ENCODE measurements around the gene HNRNPF. TPM values are rescaled to one million over a fixed set of nuclear protein-coding genes. Genes with fewer than 3 reads are reported as not detected.
"Not testable (repeated sequence)": the region's sequence is repeated elsewhere in the genome, so short reads cannot be mapped to it uniquely, and the experiment has no call there.

The HNRNPF gene
- total RNA-seq, 2 experiments from 2014 or later, result 504 to 518 TPM

DNA sequence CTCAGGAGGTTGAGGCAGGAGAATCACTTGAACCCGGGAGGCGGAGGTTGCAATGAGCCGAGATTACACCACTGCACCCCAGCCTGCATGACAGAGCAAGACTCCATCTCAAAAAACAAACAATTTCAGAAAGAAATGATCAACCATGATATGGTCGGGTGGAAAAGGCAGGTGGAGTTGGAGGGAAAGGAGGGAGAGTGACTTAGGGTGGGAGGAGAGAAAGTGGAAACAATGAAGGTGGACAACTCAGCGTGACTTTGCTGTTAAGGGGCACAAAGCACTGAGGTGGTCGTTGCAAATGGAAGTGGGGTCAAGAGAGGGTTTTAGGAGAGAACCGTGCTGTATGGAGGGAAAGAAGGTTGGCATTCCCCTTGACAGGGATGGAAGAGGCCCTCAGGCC is 67.5 kb downstream of the HNRNPF start:
- intact Hi-C loops (cut with micrococcal nuclease), result no loop called here
- ChIA-PET POLR2A (no interaction called here), CTCF (no interaction called here)
- DNase-seq, result no peak
- H3K9me3 Mint-ChIP-seq, result no peaks in the 10 kb centered on the region
- no peaks in the 10 kb centered on the region for H3K27me3 Mint-ChIP-seq
- H3K4me3 Mint-ChIP-seq, result no peak overlapping the region
- H3K36me3 Mint-ChIP-seq, result no peaks in the 10 kb centered on the region
- H3K27ac Mint-ChIP-seq, result peak overlapping the region; percentile 28
- peaks cover 5% of the 10 kb centered on the region for H3K4me1 Mint-ChIP-seq (ENCODE audit: low read depth)

DNA sequence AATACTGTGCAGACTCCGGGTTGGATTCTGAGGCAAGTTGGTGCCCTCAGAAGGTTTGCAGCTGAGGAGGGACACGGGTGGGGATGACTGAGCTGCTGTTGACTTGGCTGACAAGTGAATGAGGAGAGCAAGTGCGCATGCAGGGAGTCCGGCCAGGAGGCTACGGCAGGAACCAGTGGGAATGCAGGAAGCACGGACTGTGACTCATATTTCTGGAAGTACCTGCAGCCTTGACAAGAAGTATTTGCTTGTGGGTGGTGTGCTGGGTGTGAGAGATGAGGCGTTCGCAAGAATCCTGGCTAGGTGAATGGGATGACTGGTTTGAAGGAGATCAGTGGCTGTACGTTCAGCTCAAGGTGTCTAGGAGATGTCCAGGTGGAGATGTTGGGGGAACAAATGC is 68.4 kb downstream of the HNRNPF start:
- ChIA-PET POLR2A (no interaction called here), CTCF (no interaction called here)
- Mint-ChIP-seq H3K4me1 (ENCODE audit: low read depth) (peaks cover 5% of the 10 kb centered on the region), H3K36me3 (no peaks in the 10 kb centered on the region), H3K4me3 (no peak overlapping the region), H3K9me3 (no peaks in the 10 kb centered on the region), H3K27me3 (no peaks in the 10 kb centered on the region), H3K27ac (no peak overlapping the region)
- intact Hi-C loops (cut with micrococcal nuclease), result no loop called here
- no peak for DNase-seq

DNA sequence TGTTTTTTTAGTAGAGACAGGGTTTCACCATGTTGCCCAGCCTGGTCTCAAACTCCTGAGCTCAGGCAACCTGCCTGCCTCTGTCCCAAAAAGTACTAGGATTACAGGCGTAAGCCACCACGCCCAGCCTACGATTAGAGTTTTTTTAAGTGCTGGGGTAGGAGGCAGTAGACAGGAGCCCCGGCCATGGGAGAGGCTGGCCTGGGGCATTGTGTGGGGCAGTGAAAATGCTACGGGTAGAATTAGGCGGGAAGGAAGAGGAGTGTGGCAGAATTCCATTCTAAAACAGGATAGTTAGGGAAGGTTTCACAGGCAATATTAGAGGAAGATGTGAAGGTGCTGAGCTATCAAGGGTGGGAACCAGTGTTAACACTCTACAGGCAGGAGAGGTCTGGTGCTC is 68.9 kb downstream of the HNRNPF start:
- Mint-ChIP-seq H3K36me3 (no peaks in the 10 kb centered on the region), H3K27ac (no peak overlapping the region), H3K4me3 (no peak overlapping the region), H3K4me1 (ENCODE audit: low read depth) (peaks cover 5% of the 10 kb centered on the region), H3K27me3 (no peaks in the 10 kb centered on the region), H3K9me3 (no peaks in the 10 kb centered on the region)
- no peak for DNase-seq
- intact Hi-C loops (cut with micrococcal nuclease), result no loop called here
- CTCF ChIA-PET, result no interaction called here
- POLR2A ChIA-PET, result no interaction called here

DNA sequence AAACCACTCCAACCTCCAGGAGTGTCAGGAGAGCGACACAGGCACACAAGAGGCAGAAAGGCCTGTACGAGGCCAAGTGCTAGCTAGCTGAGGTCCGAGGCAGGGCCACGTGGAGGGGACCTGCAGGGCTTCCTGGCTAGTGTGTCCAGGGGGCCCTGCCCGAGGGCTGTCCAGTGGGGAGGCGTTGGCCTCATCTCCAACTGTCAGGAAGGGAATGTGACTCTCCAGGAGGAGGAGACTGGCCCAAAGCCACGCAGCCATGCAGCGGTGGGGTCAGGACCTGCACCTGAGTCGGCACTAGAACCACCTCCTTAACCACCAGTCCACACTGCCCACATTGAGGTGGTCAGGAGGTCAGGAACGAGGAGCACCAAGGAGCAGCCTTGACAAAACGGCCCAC is 69.8 kb downstream of the HNRNPF start:
- no peaks in the 10 kb centered on the region for H3K27me3 Mint-ChIP-seq
- intact Hi-C loops (cut with micrococcal nuclease), result no loop called here
- H3K36me3 Mint-ChIP-seq, result no peaks in the 10 kb centered on the region
- H3K27ac Mint-ChIP-seq, result no peak overlapping the region
- H3K9me3 Mint-ChIP-seq, result no peaks in the 10 kb centered on the region
- no peak overlapping the region for H3K4me3 Mint-ChIP-seq
- DNase-seq, result no peak
- POLR2A ChIA-PET, result no interaction called here
- CTCF ChIA-PET, result no interaction called here
- H3K4me1 Mint-ChIP-seq (ENCODE audit: low read depth), result peaks cover 5% of the 10 kb centered on the region

DNA sequence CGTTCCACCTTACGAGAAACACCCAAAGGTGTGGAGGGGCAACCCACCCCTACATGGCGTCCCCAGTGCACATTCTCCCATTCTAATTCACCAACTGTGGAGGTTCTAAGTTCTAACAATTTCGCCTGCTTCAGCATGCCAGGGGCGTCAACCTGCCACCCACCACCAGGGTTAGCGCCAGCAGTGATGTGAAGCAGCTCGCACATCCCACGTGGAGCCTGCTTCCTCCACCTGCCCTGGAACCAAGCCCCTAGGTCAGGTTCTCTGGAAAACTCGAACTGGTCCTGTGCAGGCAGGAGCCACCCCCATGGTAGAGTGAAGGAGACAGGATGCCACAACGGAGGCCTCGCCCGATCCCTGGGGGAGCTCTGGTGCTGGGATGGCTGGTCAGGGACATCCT is 70.9 kb downstream of the HNRNPF start:
- Mint-ChIP-seq H3K27ac (no peak overlapping the region), H3K36me3 (no peaks in the 10 kb centered on the region), H3K4me3 (no peak overlapping the region), H3K27me3 (no peaks in the 10 kb centered on the region), H3K4me1 (ENCODE audit: low read depth) (peaks cover 12% of the 10 kb centered on the region), H3K9me3 (peaks cover 2% of the 10 kb centered on the region)
- intact Hi-C loops (cut with micrococcal nuclease), result no loop called here
- POLR2A ChIA-PET, result no interaction called here
- CTCF ChIA-PET, result interaction anchor here (0.7 to 1.0 kb wide), 3 partner anchors 10 to 72 kb away, joined by 3 to 4 read pairs (median 4); no protein-coding TSS in a partner anchor
- DNase-seq, result no peak

DNA sequence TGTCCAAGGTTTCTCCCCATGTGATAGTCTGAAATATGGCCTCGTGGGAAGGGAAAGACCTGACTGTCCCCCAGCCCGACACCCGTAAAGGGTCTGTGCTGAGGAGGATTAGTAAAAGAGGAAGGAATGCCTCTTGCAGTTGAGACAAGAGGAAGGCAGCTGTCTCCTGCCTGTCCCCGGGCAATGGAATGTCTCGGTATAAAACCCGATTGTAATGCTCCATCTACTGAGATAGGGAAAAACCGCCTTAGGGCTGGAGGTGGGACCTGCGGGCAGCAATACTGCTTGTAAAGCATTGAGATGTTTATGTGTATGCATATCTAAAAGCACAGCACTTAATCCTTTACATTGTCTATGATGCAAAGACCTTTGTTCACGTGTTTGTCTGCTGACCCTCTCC is 71.5 kb downstream of the HNRNPF start:
- POLR2A ChIA-PET; intact Hi-C loops (cut with micrococcal nuclease); H3K4me3 Mint-ChIP-seq; CTCF ChIA-PET; DNase-seq; H3K27me3 Mint-ChIP-seq; H3K36me3 Mint-ChIP-seq; H3K9me3 Mint-ChIP-seq; H3K27ac Mint-ChIP-seq: not testable (repeated sequence)
- peaks cover 18% of the 10 kb centered on the region for H3K4me1 Mint-ChIP-seq (ENCODE audit: low read depth)

DNA sequence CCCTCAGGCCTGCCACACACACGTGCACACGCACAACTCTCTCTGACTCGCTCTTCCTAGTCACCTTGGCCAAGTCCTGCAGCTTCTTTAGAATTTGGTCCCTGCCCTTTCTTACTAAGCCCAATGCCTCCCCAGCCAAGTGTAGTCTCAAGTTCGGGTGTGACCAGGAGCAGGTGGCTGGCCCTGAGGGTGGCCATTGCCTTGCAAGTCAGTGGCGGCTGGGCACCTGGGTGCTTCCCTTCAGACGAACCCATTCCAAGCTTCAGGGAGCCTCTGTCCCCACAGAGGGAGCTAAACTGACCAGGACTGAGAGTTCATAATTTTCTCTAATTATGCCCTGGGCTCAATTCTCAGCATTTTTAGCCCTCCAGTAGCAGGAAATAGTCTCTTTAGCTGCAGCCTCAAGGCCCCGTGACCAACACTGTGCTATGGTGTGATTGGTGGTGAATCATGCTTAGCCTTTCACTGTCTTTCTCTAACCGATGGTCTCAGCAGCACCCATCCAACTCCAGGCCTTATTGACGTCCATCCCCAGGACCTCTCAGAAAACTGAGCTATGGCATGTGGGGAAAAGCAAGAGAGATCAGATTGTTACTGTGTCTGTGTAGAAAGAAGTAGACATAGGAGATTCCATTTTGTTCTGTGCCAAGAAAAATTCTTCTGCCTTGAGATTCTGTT is 72.2 kb downstream of the HNRNPF start:
- H3K4me3 Mint-ChIP-seq, result no peak overlapping the region
- POLR2A ChIA-PET, result no interaction called here
- DNase-seq, result no peak
- no peaks in the 10 kb centered on the region for H3K36me3 Mint-ChIP-seq
- CTCF ChIA-PET, result no interaction called here
- H3K27me3 Mint-ChIP-seq, result no peaks in the 10 kb centered on the region
- intact Hi-C loops (cut with micrococcal nuclease), result no loop called here
- peaks cover 2% of the 10 kb centered on the region for H3K9me3 Mint-ChIP-seq
- no peak overlapping the region for H3K27ac Mint-ChIP-seq
- H3K4me1 Mint-ChIP-seq (ENCODE audit: low read depth), result peaks cover 24% of the 10 kb centered on the region

DNA sequence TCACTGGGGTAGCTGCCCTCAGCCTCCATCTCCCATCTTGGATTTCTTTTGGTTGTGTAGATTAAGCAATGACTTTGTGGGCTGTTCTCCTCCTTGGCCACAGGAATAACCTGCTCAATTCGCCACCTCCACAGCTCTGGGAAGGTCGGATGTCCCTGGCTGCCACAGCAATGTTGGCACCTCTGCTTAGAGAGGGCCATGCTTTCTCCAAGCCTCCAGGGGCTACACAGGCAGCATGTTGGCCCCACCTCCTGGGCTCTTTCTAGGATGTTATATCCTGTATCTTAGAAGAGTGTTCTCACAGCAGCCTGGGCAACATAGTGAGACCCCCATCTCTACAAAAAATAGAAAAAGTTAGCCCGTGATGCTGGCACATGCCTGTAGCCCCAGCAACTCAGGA is 72.9 kb downstream of the HNRNPF start:
- DNase-seq, result no peak
- H3K4me1 Mint-ChIP-seq (ENCODE audit: low read depth), result peaks cover 28% of the 10 kb centered on the region
- H3K27ac Mint-ChIP-seq, result no peak overlapping the region
- peaks cover 2% of the 10 kb centered on the region for H3K9me3 Mint-ChIP-seq
- H3K4me3 Mint-ChIP-seq, result no peak overlapping the region
- H3K36me3 Mint-ChIP-seq, result no peaks in the 10 kb centered on the region
- no peaks in the 10 kb centered on the region for H3K27me3 Mint-ChIP-seq
- ChIA-PET CTCF (no interaction called here), POLR2A (no interaction called here)
- intact Hi-C loops (cut with micrococcal nuclease), result no loop called here

Other genes starting within 250 kb of the HNRNPF start
- 1 to 10 TPM; 1.2 to 1.9 TPM for gene RASGEF1A, start 142.1 kb downstream of the HNRNPF start, total RNA-seq
- gene FXYD4, start 37.5 kb downstream of the HNRNPF start, total RNA-seq, result not detected
- gene ZNF487, start 27.9 kb upstream of the HNRNPF start, total RNA-seq, result 1 to 10 TPM; 2.2 to 2.6 TPM
- 1 to 10 TPM; 1.5 to 1.7 TPM for gene ZNF239, start 165.4 kb upstream of the HNRNPF start, total RNA-seq
- gene ZNF485, start 197.3 kb upstream of the HNRNPF start, total RNA-seq, result 1 to 10 TPM; 4.1 to 4.7 TPM
- 10 to 100 TPM; 12.2 to 13.5 TPM for gene ZNF32, start 239.7 kb upstream of the HNRNPF start, total RNA-seq